GM12892 (cell line): Measurements from ENCODE around the gene ZEB2.

Experiments
- POLR2A ChIP-seq: IDR thresholded peaks from 2 replicates; pipeline ENCODE4 v1.6.1; 2011; ENCODE audit warnings: low read depth, low read length, control low read depth
- POLR2AphosphoS5 ChIP-seq: IDR thresholded peaks from 2 replicates; pipeline ENCODE4 v1.6.1; 2011; ENCODE audit warnings: low read depth, low read length, control low read depth
- TAF1 ChIP-seq: IDR thresholded peaks from 2 replicates; pipeline ENCODE4 v1.6.1; 2011; ENCODE audit warnings: low read depth, mild to moderate bottlenecking, control low read depth, low read length, borderline replicate concordance

- TF ChIP-seq POLR2A (no peak), POLR2AphosphoS5 (no peak), TAF1 (no peak)
Measured at GRCh38 chr2:144348846-144349245, 171.1 kb downstream of the ZEB2 start.
